ENCODE results near the gene PLA2G4F. TPM values are rescaled to one million over a fixed set of nuclear protein-coding genes. Genes with fewer than 3 reads are reported as not detected.

Gene PLA2G4F
- total and polyA plus RNA-seq, 10 of the 15 experiments (the other 5 are each of a cell fraction or from before 2014, with no cell fraction given): not detected

- Histone ChIP-seq H3K4me3 (no peak overlapping the region), H3K27me3 (replicated peaks in 1 of 2; ENCODE audit: control insufficient read depth in 2 of 2, insufficient read depth in 2 of 2, low read length in 1 of 2) (no peaks in the 10 kb centered on the region), H2AFZ (ENCODE audit: control insufficient read depth, low read depth, low read length) (no peak overlapping the region), H3K9ac (ENCODE audit: control insufficient read depth, insufficient read depth, low read length) (no peak overlapping the region), H3K9me3 (replicated peaks; ENCODE audit: control insufficient read depth, insufficient read depth, low read length) (no peaks in the 10 kb centered on the region), H3K4me2 (ENCODE audit: control insufficient read depth, insufficient read depth) (no peak overlapping the region), H3K36me3 (ENCODE audit: control insufficient read depth in 2 of 2, insufficient read depth in 2 of 2, low read length in 1 of 2) (peaks cover 0 to 4% of the 10 kb centered on the region in 2 experiments; a peak in 3 of 4 replicates), H3K27ac (ENCODE audit: control insufficient read depth, insufficient read depth) (no peak overlapping the region), H4K20me1 (ENCODE audit: control insufficient read depth, insufficient read depth) (no peaks in the 10 kb centered on the region), H3K4me1 (ENCODE audit: control insufficient read depth, insufficient read depth, low read length) (no peaks in the 10 kb centered on the region), H3K79me2 (ENCODE audit: control insufficient read depth, insufficient read depth, low read length) (no peaks in the 10 kb centered on the region)
- RAD21 ChIA-PET (ENCODE audit: unreplicated experiment): no interaction called here
- CTCF ChIA-PET: no interaction called here
- in situ Hi-C loops (cut with MboI) (no loop called here), intact Hi-C loops (cut with micrococcal nuclease; ENCODE audit: unreplicated experiment) (no loop called here)
- DNase-seq (ENCODE audit: low read depth, low spot score) (no peak), ATAC-seq (no peak), FAIRE-seq (no peak)
- 71% methylated on average over 14 of the region's 14 CpGs for WGBS (ENCODE audit: insufficient coverage, insufficient replicate concordance, low lambda C conversion rate, missing lambda C conversion rate)
- POLR2A ChIA-PET: no interaction called here
- SMC1A ChIA-PET (ENCODE audit: uncharacterized antibody, unreplicated experiment): no interaction called here
- BruUV-seq (replicated peaks): no TSS peak
- TF ChIP-seq MAX (IDR thresholded peaks at IDR 0.05; ENCODE audit: low read depth, low read length) (no peak), BCL3 (IDR thresholded peaks at IDR 0.05; ENCODE audit: borderline replicate concordance, insufficient read depth, low read depth, low read length, poor library complexity, severe bottlenecking) (peak; percentile 89), JUNB (IDR thresholded peaks at IDR 0.05) (no peak), DPF2 (IDR thresholded peaks at IDR 0.05) (no peak), PBX3 (IDR thresholded peaks at IDR 0.05; ENCODE audit: insufficient replicate concordance, low read depth, low read length) (peak; percentile 38), EED (IDR thresholded peaks at IDR 0.05; ENCODE audit: low read depth) (no peak), ZZZ3 (IDR thresholded peaks at IDR 0.05; ENCODE audit: control insufficient read depth, insufficient read length, low read depth) (no peak), IRF5 (IDR thresholded peaks at IDR 0.05; ENCODE audit: borderline replicate concordance) (no peak), NFIC (IDR thresholded peaks at IDR 0.05; ENCODE audit: low read depth, low read length) (0 out of 2 replicates have a peak, but pooled peaks have one; percentile 29), GATAD2B (conservative IDR thresholded peaks at IDR 0.05; ENCODE audit: low read depth) (no peak), CREB1 (IDR thresholded peaks at IDR 0.05; ENCODE audit: low read depth) (no peak), PKNOX1 (IDR thresholded peaks at IDR 0.05) (no peak), NKRF (conservative IDR thresholded peaks at IDR 0.05) (no peak), CTCF (IDR thresholded peaks at IDR 0.05 in 2 of 3, conservative IDR thresholded peaks at IDR 0.05 in 1 of 3; ENCODE audit: control insufficient read depth in 2 of 3, extremely low read depth in 1 of 3, insufficient read depth in 1 of 3, low read depth in 3 of 3, low read length in 3 of 3) (no peak), TCF7 (IDR thresholded peaks at IDR 0.05; ENCODE audit: borderline replicate concordance) (no peak)
Measured at GRCh38 chr15:42154956-42155355, 1.5 kb downstream of the PLA2G4F start.

All from GM12878 (cell line).